Measurements from ENCODE around the gene ABL2. TPM values are rescaled to one million over a fixed set of nuclear protein-coding genes. Genes with fewer than 3 reads are reported as not detected.

The ABL2 gene
- total and polyA plus RNA-seq, 9 of the 15 experiments (the other 6 are each of a cell fraction or from before 2014, with no cell fraction given), result 1.4 to 15.0 (median 8.6) TPM

DNA sequence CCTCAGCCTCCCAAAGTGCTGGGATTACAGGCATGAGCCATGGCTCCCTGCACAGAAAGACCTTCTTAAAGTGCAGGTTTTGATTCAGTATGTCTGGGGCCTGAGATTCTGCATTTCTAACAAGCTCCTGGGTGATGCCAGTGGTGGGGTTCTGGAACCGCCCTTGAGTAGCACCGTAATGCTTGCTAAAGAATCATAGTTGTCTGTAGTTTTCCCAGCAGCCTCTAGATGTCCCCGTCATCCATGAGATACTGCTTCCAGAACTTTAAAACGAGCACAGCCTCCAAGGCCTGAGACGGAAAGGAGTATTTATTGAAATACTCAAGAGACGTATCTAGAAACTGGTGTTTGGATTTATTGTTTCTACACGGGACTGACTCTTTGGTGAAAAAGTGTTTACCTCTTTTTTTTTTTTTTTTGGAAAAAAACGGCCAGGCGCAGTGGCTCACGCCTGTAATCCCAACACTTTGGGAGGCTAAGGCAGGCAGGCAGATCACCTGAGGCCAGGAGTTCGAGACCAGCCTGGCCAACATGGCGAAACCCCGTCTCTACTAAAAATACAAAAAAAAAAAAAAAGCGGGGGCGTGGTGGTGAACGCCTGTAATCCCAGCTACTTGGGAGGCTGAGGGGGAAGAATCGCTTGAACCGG is 150.2 kb downstream of the ABL2 start (continued):
- TF ChIP-seq REST (IDR thresholded peaks at IDR 0.05; ENCODE audit: borderline replicate concordance), result peak; percentile 67; the same call in 1 of the 2 replicates
- TF ChIP-seq REST (CRISPR knock-in tag; IDR thresholded peaks at IDR 0.05; ENCODE audit: low read depth), result no peak
- TF ChIP-seq ZNF280A (IDR thresholded peaks at IDR 0.05; ENCODE audit: low read depth, partially characterized antibody), result no peak
- no peak for TF ChIP-seq NR2C1 (IDR thresholded peaks at IDR 0.05)
- TF ChIP-seq NR2C1 (tag; IDR thresholded peaks at IDR 0.05), result no peak
- TF ChIP-seq CTCF (IDR thresholded peaks at IDR 0.05 in 2 of 3, conservative IDR thresholded peaks at IDR 0.05 in 1 of 3; ENCODE audit: insufficient read depth in 2 of 3, low read depth in 1 of 3, low read length in 3 of 3), result peak; percentile 73 to 90 (median 79)
- TF ChIP-seq NCOA1 (IDR thresholded peaks at IDR 0.05; ENCODE audit: low read depth), result no peak
- no peak for TF ChIP-seq GTF2F1 (IDR thresholded peaks at IDR 0.05; ENCODE audit: low read depth, low read length)
- no peak for TF ChIP-seq SETDB1 (IDR thresholded peaks at IDR 0.05; ENCODE audit: low read length)
- TF ChIP-seq NR2C2 (CRISPR knock-in tag; IDR thresholded peaks at IDR 0.05), result no peak
- no peak for TF ChIP-seq NR2C2 (tag; IDR thresholded peaks at IDR 0.05)
- no peak for TF ChIP-seq PHB (CRISPR knock-in tag; IDR thresholded peaks at IDR 0.05)
- TF ChIP-seq EP400 (IDR thresholded peaks at IDR 0.05), result no peak
- no peak for TF ChIP-seq MAFK (IDR thresholded peaks at IDR 0.05; ENCODE audit: low read length)
- no peak for TF ChIP-seq RBM39 (optimal IDR thresholded peaks at IDR 0.05; ENCODE audit: low read depth, low read length)
- no peak for TF ChIP-seq ARID3B (CRISPR knock-in tag; IDR thresholded peaks at IDR 0.05; ENCODE audit: borderline replicate concordance)
- TF ChIP-seq BMI1 (IDR thresholded peaks at IDR 0.05; ENCODE audit: low read length), result no peak
